ENCODE results near the gene PRSS57.
"Not testable (repeated sequence)": the region's sequence is repeated elsewhere in the genome, so short reads cannot be mapped to it uniquely, and the experiment has no call there.

Gene PRSS57

GRCh38 chr19:722553-723101 lies 27.4 kb upstream of the PRSS57 start:
- no peak for DNase-seq

- no peak for DNase-seq
Observed at GRCh38 chr19:720345-721160, 25.3 kb upstream of the PRSS57 start.

- peak in 1 of 2 donors; percentile 28 for DNase-seq
Observed at GRCh38 chr19:719636-720344, 24.5 kb upstream of the PRSS57 start.

GRCh38 chr19:718991-719512 lies 23.8 kb upstream of the PRSS57 start:
- DNase-seq: no peak

- no peak for DNase-seq
Observed at GRCh38 chr19:718251-718951, 23.1 kb upstream of the PRSS57 start.

GRCh38 chr19:715347-715746 lies 20.1 kb upstream of the PRSS57 start:
- no peak for DNase-seq

GRCh38 chr19:711254-711653 lies 16.0 kb upstream of the PRSS57 start:
- no peak for DNase-seq

GRCh38 chr19:710767-711166 lies 15.5 kb upstream of the PRSS57 start:
- DNase-seq: no peak

- DNase-seq: no peak
Observed at GRCh38 chr19:709965-710571, 14.8 kb upstream of the PRSS57 start.

- no peak for DNase-seq
Observed at GRCh38 chr19:709196-709964, 14.1 kb upstream of the PRSS57 start.

- DNase-seq: no peak
Observed at GRCh38 chr19:708154-709143, 13.2 kb upstream of the PRSS57 start, which contains the start of gene PALM. TSS of gene PALM (plus strand) at chr19:708935. CDS start at chr19:709147, 212 bp downstream.

- DNase-seq: no peak
Observed at GRCh38 chr19:704447-704741, 9.1 kb upstream of the PRSS57 start.

- DNase-seq: peak; percentile 61 to 76
Observed at GRCh38 chr19:703651-704446, 8.6 kb upstream of the PRSS57 start.

- no peak for DNase-seq
Observed at GRCh38 chr19:703329-703650, 8.0 kb upstream of the PRSS57 start.

GRCh38 chr19:702847-703246 lies 7.6 kb upstream of the PRSS57 start:
- DNase-seq: not testable (repeated sequence)

GRCh38 chr19:699885-700284 lies 4.6 kb upstream of the PRSS57 start:
- DNase-seq: not testable (repeated sequence)

- not testable (repeated sequence) for DNase-seq
Observed at GRCh38 chr19:698529-698928, 3.3 kb upstream of the PRSS57 start.

GRCh38 chr19:694481-695351 lies 536 bp downstream of the PRSS57 start:
- no peak for DNase-seq

GRCh38 chr19:690203-690602 lies 5.0 kb downstream of the PRSS57 start:
- DNase-seq: no peak

All from stimulated activated CD4-positive, alpha-beta T cell treated with anti-CD3 and anti-CD28 coated beads, Interleukin-2, amount 100 ng/mL, for 24 hours (primary cell).